ENCODE results near the gene SRCIN1. TPM values are rescaled to one million over a fixed set of nuclear protein-coding genes. Genes with fewer than 3 reads are reported as not detected.

SRCIN1 gene
- total RNA-seq, 4 donors from 2014 or later: 1.8 to 8.8 (median 5.2) TPM

DNA sequence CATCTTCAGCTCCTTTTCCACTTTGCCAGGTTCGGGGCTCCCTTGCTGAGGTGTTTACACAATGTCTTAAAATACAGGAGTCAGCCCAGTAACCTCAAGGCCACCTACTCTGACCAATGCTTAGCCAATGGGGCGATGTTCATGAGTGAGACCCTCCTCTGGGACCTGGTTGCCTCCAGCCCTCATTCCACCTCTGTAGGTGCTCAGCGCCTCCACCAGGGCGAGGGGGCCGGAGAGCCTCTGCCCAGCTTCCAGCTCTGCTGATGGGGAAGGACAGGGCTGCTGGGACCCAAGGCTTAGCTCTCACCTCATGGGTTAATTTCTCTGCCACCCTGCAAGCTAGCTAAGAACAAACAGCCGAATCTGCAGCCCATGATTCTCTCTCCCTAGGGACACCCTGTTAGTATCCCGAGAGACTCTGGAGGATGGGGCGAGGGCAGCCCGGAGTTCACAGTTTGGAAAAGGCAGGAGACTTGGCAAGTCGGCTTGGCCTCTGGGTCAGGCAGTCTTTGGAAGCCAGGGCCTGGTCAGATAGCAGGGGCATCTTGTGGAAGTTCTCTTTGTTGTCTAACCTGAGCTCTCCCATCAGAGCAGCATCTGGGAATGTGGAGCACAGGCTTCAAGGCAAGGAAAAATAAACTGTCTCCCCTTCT is 16.2 kb downstream of the SRCIN1 start:
- Histone ChIP-seq H3K4me3 (no peak overlapping the region), H3K4me1 (peaks cover 0 to 11% (median 6%) of the 10 kb centered on the region in 4 donors), H3K27me3 (peaks cover 66% of the 10 kb centered on the region), H3K27ac (no peak overlapping the region), H3K9me3 (no peaks in the 10 kb centered on the region), H3K36me3 (no peaks in the 10 kb centered on the region)
- no peak for DNase-seq
- in situ Hi-C loops (cut with MboI; ENCODE audit: low pct_ligation_motif_present in 1 of 4, low pct_unique_long_range_greater_than_20kb in 1 of 4, low sequenced_read_pairs in 3 of 4): no loop called here
- intact Hi-C loops (cut with DNase I; ENCODE audit: low total_unique reads): no loop called here
- no peak for TF ChIP-seq POLR2A (IDR thresholded peaks at IDR 0.05)
- no peak for TF ChIP-seq POLR2AphosphoS5 (IDR thresholded peaks at IDR 0.05)
- no peak for TF ChIP-seq EP300 (IDR thresholded peaks at IDR 0.05; ENCODE audit: low read depth)
- TF ChIP-seq, protein P1, sequence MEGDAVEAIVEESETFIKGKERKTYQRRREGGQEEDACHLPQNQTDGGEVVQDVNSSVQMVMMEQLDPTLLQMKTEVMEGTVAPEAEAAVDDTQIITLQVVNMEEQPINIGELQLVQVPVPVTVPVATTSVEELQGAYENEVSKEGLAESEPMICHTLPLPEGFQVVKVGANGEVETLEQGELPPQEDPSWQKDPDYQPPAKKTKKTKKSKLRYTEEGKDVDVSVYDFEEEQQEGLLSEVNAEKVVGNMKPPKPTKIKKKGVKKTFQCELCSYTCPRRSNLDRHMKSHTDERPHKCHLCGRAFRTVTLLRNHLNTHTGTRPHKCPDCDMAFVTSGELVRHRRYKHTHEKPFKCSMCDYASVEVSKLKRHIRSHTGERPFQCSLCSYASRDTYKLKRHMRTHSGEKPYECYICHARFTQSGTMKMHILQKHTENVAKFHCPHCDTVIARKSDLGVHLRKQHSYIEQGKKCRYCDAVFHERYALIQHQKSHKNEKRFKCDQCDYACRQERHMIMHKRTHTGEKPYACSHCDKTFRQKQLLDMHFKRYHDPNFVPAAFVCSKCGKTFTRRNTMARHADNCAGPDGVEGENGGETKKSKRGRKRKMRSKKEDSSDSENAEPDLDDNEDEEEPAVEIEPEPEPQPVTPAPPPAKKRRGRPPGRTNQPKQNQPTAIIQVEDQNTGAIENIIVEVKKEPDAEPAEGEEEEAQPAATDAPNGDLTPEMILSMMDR (IDR thresholded peaks at IDR 0.05): no peak
- 75% methylated on average over 10 of the region's 10 CpGs; no CpG with 5 or more reads in 1 of the 2 donors for WGBS, 2 donors (ENCODE audit: low coverage in 1 of 2)

DNA sequence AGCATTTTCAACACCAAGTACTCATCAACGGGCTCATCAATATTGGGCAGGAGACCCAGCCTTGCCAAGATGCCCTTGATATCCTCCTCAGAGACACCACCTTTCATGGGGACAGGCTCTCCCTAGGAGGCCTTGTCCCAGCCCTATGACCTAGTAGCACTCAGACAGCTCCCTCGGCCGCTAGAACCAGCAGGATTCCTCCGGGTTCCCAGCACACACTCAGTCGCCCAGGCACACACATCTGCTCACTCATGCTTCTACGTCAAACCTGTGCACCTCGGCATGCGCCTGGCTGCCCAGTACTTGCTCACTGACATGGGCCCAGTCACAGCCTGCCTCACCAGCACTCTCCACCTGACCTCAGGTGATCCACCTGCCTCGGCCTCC is 17.0 kb downstream of the SRCIN1 start:
- Histone ChIP-seq H3K4me3 (no peak overlapping the region), H3K36me3 (no peaks in the 10 kb centered on the region), H3K9me3 (no peaks in the 10 kb centered on the region), H3K4me1 (peaks cover 0 to 13% (median 8%) of the 10 kb centered on the region in 4 donors), H3K27me3 (peaks cover 60% of the 10 kb centered on the region), H3K27ac (no peak overlapping the region)
- intact Hi-C loops (cut with DNase I; ENCODE audit: low total_unique reads) (no loop called here), in situ Hi-C loops (cut with MboI; ENCODE audit: low pct_ligation_motif_present in 1 of 4, low pct_unique_long_range_greater_than_20kb in 1 of 4, low sequenced_read_pairs in 3 of 4) (no loop called here)
- TF ChIP-seq EP300 (IDR thresholded peaks at IDR 0.05; ENCODE audit: low read depth) (no peak), POLR2A (IDR thresholded peaks at IDR 0.05) (no peak), POLR2AphosphoS5 (IDR thresholded peaks at IDR 0.05) (no peak)
- TF ChIP-seq, protein P1 (IDR thresholded peaks at IDR 0.05): no peak
- 81% methylated on average over 9 of the region's 9 CpGs; no CpG with 5 or more reads in 1 of the 2 donors for WGBS, 2 donors (ENCODE audit: low coverage in 1 of 2)
- DNase-seq: no peak

DNA sequence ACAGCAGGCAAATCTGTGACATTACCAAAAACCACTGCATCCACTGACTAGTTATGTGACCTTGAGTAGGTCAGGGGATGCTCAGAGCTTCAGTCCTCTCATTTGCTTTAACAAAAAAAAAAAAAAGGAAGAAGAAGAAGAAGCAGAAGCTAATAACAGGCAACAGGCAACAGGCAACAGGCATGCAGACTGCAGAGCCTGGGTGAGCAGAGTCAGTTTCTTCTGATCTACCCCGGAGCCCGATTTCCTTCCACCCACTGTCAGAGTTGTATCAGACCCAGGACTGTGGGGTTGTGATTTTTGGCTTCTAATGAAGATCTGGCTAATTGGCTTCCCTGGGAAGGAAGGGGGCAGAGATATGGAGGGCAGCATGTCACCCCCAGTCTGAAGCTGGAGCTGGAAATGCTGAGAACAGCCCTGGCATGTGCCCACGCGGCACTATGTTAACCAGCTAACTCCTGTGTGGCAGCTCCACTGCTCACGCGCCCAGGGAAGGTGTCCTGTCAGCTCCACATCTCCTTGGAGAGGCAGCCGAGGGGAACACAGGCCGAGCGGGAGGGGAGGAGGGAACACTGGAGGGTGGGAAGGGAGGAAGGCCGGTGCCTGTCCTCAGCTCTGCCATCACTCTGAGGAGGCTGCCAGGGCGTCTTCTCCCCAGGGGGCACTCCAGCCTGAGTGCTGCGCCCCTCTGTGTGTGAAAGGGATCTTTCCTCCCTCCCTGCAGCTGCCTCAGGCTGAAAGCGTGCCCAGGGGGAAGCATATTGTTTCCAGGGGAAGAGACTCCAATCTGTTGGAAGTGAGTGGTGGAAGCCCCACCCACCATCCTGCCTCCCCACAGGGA is 17.6 kb downstream of the SRCIN1 start:
- Histone ChIP-seq H3K27ac (no peak overlapping the region), H3K36me3 (no peaks in the 10 kb centered on the region), H3K4me3 (no peak overlapping the region), H3K4me1 (peaks cover 0 to 13% (median 8%) of the 10 kb centered on the region in 4 donors), H3K9me3 (no peaks in the 10 kb centered on the region), H3K27me3 (peaks cover 56% of the 10 kb centered on the region)
- intact Hi-C loops (cut with DNase I; ENCODE audit: low total_unique reads): no loop called here
- DNase-seq: no peak
- WGBS, 2 donors (ENCODE audit: low coverage in 1 of 2): 59% methylated on average over 13 of the region's 13 CpGs; no CpG with 5 or more reads in 1 of the 2 donors
- TF ChIP-seq, protein P1 (IDR thresholded peaks at IDR 0.05): no peak
- TF ChIP-seq EP300 (IDR thresholded peaks at IDR 0.05; ENCODE audit: low read depth) (no peak), POLR2A (IDR thresholded peaks at IDR 0.05) (no peak), POLR2AphosphoS5 (IDR thresholded peaks at IDR 0.05) (no peak)
- in situ Hi-C loops (cut with MboI; ENCODE audit: low pct_ligation_motif_present in 1 of 4, low pct_unique_long_range_greater_than_20kb in 1 of 4, low sequenced_read_pairs in 3 of 4): no loop called here

DNA sequence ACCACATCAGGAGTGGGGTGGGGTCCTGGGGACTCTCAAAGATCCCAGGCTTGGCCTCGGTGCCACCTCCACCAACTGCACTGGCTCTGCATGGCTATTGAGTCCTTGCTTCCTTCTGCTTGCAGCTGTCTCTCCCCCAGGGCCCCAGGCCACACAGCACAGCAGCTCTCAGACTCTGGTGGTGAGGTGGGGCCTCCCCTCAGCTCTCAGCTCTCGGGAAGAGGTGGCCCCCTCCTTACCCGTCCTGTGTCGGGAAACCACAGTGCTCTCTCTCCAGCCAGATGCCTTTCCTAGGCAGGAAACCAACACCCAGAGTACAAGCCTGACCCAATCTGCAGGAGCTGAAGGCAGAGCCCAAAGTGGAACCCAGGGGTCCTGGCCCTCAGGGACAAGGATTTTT is 18.5 kb downstream of the SRCIN1 start:
- in situ Hi-C loops (cut with MboI; ENCODE audit: low pct_ligation_motif_present in 1 of 4, low pct_unique_long_range_greater_than_20kb in 1 of 4, low sequenced_read_pairs in 3 of 4): no loop called here
- H3K27me3 ChIP-seq: peaks cover 51% of the 10 kb centered on the region

More for the DNA sequence above, 18.5 kb downstream of the SRCIN1 start:
- intact Hi-C loops (cut with DNase I; ENCODE audit: low total_unique reads): no loop called here
- 55% methylated on average over 3 of the region's 4 CpGs; no CpG with 5 or more reads in 1 of the 2 donors for WGBS, 2 donors (ENCODE audit: low coverage in 1 of 2)
- H3K4me1 ChIP-seq: peaks cover 0 to 13% (median 8%) of the 10 kb centered on the region in 4 donors
- H3K27ac ChIP-seq: no peak overlapping the region
- H3K9me3 ChIP-seq: no peaks in the 10 kb centered on the region
- TF ChIP-seq POLR2A (IDR thresholded peaks at IDR 0.05) (no peak), EP300 (IDR thresholded peaks at IDR 0.05; ENCODE audit: low read depth) (no peak), POLR2AphosphoS5 (IDR thresholded peaks at IDR 0.05) (no peak)
- TF ChIP-seq, protein P1 (IDR thresholded peaks at IDR 0.05): no peak
- no peaks in the 10 kb centered on the region for H3K36me3 ChIP-seq
- H3K4me3 ChIP-seq: no peak overlapping the region
- DNase-seq: no peak
